IPS-NIHi11 (cell line): ENCODE data around the gene RPL26.
A peak's percentile ranks its signal among the peaks of the same experiment; 100 is the strongest.

Experiments used
- DNase-seq: peaks from one replicate; pipeline ENCODE4 v3.0.0; 2012; ENCODE audit warnings: mixed read lengths, low spot score

The RPL26 gene

GRCh38 chr17:8383143-8383822 is at the start of gene RPL26:
RPL26 (minus strand) TSS chr17:8383193; CDS start chr17:8382310, 883 bp downstream.
- DNase-seq = peak; percentile 90

GRCh38 chr17:8430966-8431365 is 48.0 kb upstream of the RPL26 start:
- no peak for DNase-seq

GRCh38 chr17:8426802-8427201 is 43.8 kb upstream of the RPL26 start:
- DNase-seq = no peak

- DNase-seq = no peak
Measured at GRCh38 chr17:8426094-8426720, 43.2 kb upstream of the RPL26 start.

GRCh38 chr17:8421571-8421970 is 38.6 kb upstream of the RPL26 start:
- DNase-seq = no peak

- no peak for DNase-seq
Measured at GRCh38 chr17:8420041-8420934, 37.3 kb upstream of the RPL26 start.

GRCh38 chr17:8419305-8419704 is 36.3 kb upstream of the RPL26 start:
- no peak for DNase-seq

GRCh38 chr17:8418471-8418870 is 35.5 kb upstream of the RPL26 start:
- no peak for DNase-seq

- DNase-seq = no peak
Measured at GRCh38 chr17:8417806-8418205, 34.8 kb upstream of the RPL26 start.

GRCh38 chr17:8413938-8414337 is 30.9 kb upstream of the RPL26 start:
- no peak for DNase-seq

GRCh38 chr17:8413328-8413727 is 30.3 kb upstream of the RPL26 start:
- no peak for DNase-seq

GRCh38 chr17:8412089-8412488 is 29.1 kb upstream of the RPL26 start:
- no peak for DNase-seq

- DNase-seq = no peak
Measured at GRCh38 chr17:8410883-8411238, 27.9 kb upstream of the RPL26 start.

- DNase-seq = peak; percentile 83
Measured at GRCh38 chr17:8409966-8410882, 27.2 kb upstream of the RPL26 start.

- DNase-seq = peak; percentile 36
Measured at GRCh38 chr17:8408371-8408770, 25.4 kb upstream of the RPL26 start.

GRCh38 chr17:8406174-8406573 is 23.2 kb upstream of the RPL26 start:
- no peak for DNase-seq

- DNase-seq = no peak
Measured at GRCh38 chr17:8405499-8406016, 22.6 kb upstream of the RPL26 start.

- no peak for DNase-seq
Measured at GRCh38 chr17:8402921-8403536, 20.0 kb upstream of the RPL26 start.

GRCh38 chr17:8401107-8401506 is 18.1 kb upstream of the RPL26 start:
- DNase-seq = no peak

- DNase-seq = no peak
Measured at GRCh38 chr17:8398980-8399379, 16.0 kb upstream of the RPL26 start.

GRCh38 chr17:8397636-8398035 is 14.6 kb upstream of the RPL26 start, which contains the start of gene RNF222:
RNF222 (minus strand) TSS chr17:8397827; CDS start chr17:8393461, 4,366 bp downstream.
- no peak for DNase-seq
